ENCODE measurements around the gene TMEM41B.

DNA sequence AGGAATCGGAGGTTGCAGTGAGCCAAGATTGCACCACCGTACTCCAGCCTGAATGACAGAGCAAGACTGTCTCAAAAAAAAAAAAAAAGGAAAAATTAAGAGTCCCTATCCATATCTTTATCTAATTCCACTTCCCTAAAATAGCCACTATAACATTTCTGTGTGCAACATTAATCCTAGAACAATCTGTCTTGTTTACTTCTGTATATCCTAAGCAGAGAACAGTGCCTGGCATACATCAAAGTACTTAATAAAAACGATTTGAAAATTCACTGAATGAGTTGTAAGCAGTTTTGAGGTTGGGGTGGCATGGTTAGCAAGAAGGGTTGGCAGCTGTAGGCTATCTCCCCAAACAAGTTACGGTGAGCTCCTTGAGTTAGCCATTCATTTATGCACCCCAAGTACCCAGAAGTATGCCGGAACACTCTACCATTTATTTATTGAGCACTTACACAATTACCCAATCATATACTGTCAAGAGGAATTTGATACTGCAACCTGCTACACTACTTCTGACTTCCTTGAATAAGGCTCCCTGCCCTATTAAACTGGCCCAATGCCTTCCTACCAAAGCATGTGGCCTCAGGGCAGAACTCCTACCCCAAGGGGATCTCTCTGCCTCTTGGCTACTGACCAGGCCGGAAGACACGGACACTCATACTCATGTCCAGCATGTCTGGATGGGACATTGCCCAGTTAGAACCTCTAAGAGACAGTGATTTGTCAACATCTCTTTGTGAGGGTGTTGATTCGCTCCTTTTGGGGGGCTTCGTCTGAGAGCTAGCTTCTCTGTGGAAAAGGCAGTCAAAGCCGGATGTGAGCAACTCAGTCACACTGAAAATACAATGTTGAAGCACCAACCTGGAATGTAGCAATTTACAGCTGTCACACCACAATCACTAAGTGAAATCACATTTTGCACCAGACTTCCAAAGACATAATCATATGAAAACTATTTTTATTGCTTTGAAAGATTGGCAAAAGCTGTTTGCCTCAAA is 16.3 kb upstream of the TMEM41B start:
- TF ChIP-seq EZH2 (IDR thresholded peaks at IDR 0.05; ENCODE audit: insufficient read depth, poor library complexity, severe bottlenecking) (no peak), EZH2phosphoT487 (IDR thresholded peaks at IDR 0.05; ENCODE audit: insufficient read depth, low read depth) (peak; percentile 87; the same call in 1 of the 2 replicates)
